Gastroesophageal sphincter (tissue), 4 donors: ENCODE results near the gene NKAIN2. TPM values are rescaled to one million over a fixed set of nuclear protein-coding genes. Genes with fewer than 3 reads are reported as not detected.

ENCODE experiments used
- ATAC-seq: fragments of 150-250 bp; one replicate; pipeline ENCODE4 v1.9.1; 2016; ENCODE audit warnings: mild to moderate bottlenecking, moderate library complexity
- H3K27ac ChIP-seq, 4 donors: fragments of 200-600 bp; sonication (generic) in 3 of 4; 1 replicate in 3 of 4; 2 replicates in 1 of 4; pipeline ENCODE4 v1.5.1; 2016 to 2019
- H3K27me3 ChIP-seq: fragments of 200-600 bp; sonication (generic); one replicate; pipeline ENCODE4 v1.5.1; 2019
- H3K36me3 ChIP-seq, 2 donors: fragments of 200-600 bp; sonication (generic); one replicate each; pipeline ENCODE4 v1.5.1; 2019; ENCODE audit warnings: control low read depth in 1 of 2
- H3K4me1 ChIP-seq, 3 donors: fragments of 200-600 bp; sonication (generic); 1 replicate in 2 of 3; 2 replicates in 1 of 3; pipeline ENCODE4 v1.5.1; 2016 to 2019; ENCODE audit warnings: control low read depth in 2 of 3
- H3K4me3 ChIP-seq, 2 donors: fragments of 200-600 bp; sonication (generic); one replicate each; pipeline ENCODE4 v1.5.1; 2019; ENCODE audit warnings: mild to moderate bottlenecking in 1 of 2, moderate library complexity in 1 of 2
- H3K9me3 ChIP-seq, 3 donors: fragments of 200-600 bp; sonication (generic); one replicate each; pipeline ENCODE4 v1.5.1; 2017 to 2019; ENCODE audit warnings: control low read depth in 2 of 3
- CTCF ChIP-seq, 4 experiments: fragments of 200-600 bp in 2 of 4; fragments of 450-650 bp in 2 of 4; sonication (generic) in 1 of 4; IDR thresholded peaks; one replicate each; pipeline ENCODE4 v1.5.1; 2017 to 2019; ENCODE audit warnings: antibody characterized with exemption in 4 of 4, mild to moderate bottlenecking in 2 of 4, moderate library complexity in 2 of 4
- EP300 ChIP-seq: sonication (generic); formaldehyde crosslinking; IDR thresholded peaks from one replicate; pipeline ENCODE4 v1.6.1; 2017; ENCODE audit warnings: antibody characterized with exemption, mild to moderate bottlenecking
- POLR2A ChIP-seq, 2 donors: fragments of 450-650 bp; IDR thresholded peaks; one replicate each; pipeline ENCODE4 v1.6.1; 2017; ENCODE audit warnings: antibody characterized with exemption in 2 of 2, mild to moderate bottlenecking in 2 of 2, moderate library complexity in 1 of 2
- POLR2AphosphoS5 ChIP-seq: sonication (generic); formaldehyde crosslinking; IDR thresholded peaks from one replicate; pipeline ENCODE4 v1.6.1; 2017; ENCODE audit warnings: antibody characterized with exemption
- WGBS, 2 donors: methylation state at CpG; one replicate each; pipeline ENCODE4 v1.1.5; 2018; ENCODE audit warnings: low coverage in 1 of 2; 5-methylcytosine and 5-hydroxymethylcytosine counted together
- total RNA-seq, 4 donors: library from RNA; depleted of rRNA; stranded (reverse); fragments of >200 nt; gene quantifications; one replicate each; pipeline ENCODE4 v1.1.0, GENCODE V29; 2016

Gene NKAIN2
- total RNA-seq, 4 donors from 2014 or later = 0.23 to 3.2 TPM; not detected in 2

GRCh38 chr6:123895346-123895745 lies 91.7 kb downstream of the NKAIN2 start:
- Histone ChIP-seq H3K4me1 (no peaks in the 10 kb centered on the region), H3K9me3 (no peaks in the 10 kb centered on the region), H3K27ac (no peak overlapping the region), H3K36me3 (no peaks in the 10 kb centered on the region), H3K27me3 (no peaks in the 10 kb centered on the region), H3K4me3 (no peak overlapping the region)
- WGBS, 2 donors = 40 to 78% methylated on average over 1 of the region's 1 CpG
- no peak for ATAC-seq
- no peak for TF ChIP-seq EP300
- no peak for TF ChIP-seq POLR2AphosphoS5
- no peak for TF ChIP-seq CTCF (IDR thresholded peaks at IDR 0.05)
- TF ChIP-seq POLR2A (IDR thresholded peaks at IDR 0.05) = no peak

GRCh38 chr6:123895806-123896205 lies 92.1 kb downstream of the NKAIN2 start:
- no peak for ATAC-seq
- Histone ChIP-seq H3K36me3 (no peaks in the 10 kb centered on the region), H3K9me3 (no peaks in the 10 kb centered on the region), H3K27ac (no peak overlapping the region), H3K4me1 (no peaks in the 10 kb centered on the region), H3K27me3 (no peaks in the 10 kb centered on the region), H3K4me3 (no peak overlapping the region)
- TF ChIP-seq CTCF (IDR thresholded peaks at IDR 0.05) = no peak
- TF ChIP-seq POLR2A (IDR thresholded peaks at IDR 0.05) = no peak
- TF ChIP-seq POLR2AphosphoS5 = no peak
- no peak for TF ChIP-seq EP300
- 72 to 83% methylated on average over 5 to 6 of the region's 6 CpGs for WGBS, 2 donors

GRCh38 chr6:123896869-123897268 lies 93.2 kb downstream of the NKAIN2 start:
- Histone ChIP-seq H3K36me3 (no peaks in the 10 kb centered on the region), H3K9me3 (no peaks in the 10 kb centered on the region), H3K4me3 (no peak overlapping the region), H3K27me3 (no peaks in the 10 kb centered on the region), H3K27ac (no peak overlapping the region), H3K4me1 (no peaks in the 10 kb centered on the region)
- ATAC-seq = no peak
- TF ChIP-seq CTCF (IDR thresholded peaks at IDR 0.05) (no peak), POLR2A (IDR thresholded peaks at IDR 0.05) (no peak), POLR2AphosphoS5 (no peak), EP300 (no peak)

- 82 to 85% methylated on average over 2 of the region's 2 CpGs for WGBS, 2 donors
- no peak for ATAC-seq
- TF ChIP-seq POLR2AphosphoS5 = no peak
- no peak for TF ChIP-seq POLR2A (IDR thresholded peaks at IDR 0.05)
- TF ChIP-seq CTCF (IDR thresholded peaks at IDR 0.05) = no peak
- no peak for TF ChIP-seq EP300
- H3K27ac ChIP-seq = no peak overlapping the region
- H3K9me3 ChIP-seq = no peaks in the 10 kb centered on the region
- no peak overlapping the region for H3K4me3 ChIP-seq
- H3K4me1 ChIP-seq = no peaks in the 10 kb centered on the region
- H3K27me3 ChIP-seq = no peaks in the 10 kb centered on the region
- H3K36me3 ChIP-seq = no peaks in the 10 kb centered on the region
Observed at GRCh38 chr6:123897965-123898364, 94.3 kb downstream of the NKAIN2 start.

GRCh38 chr6:123898665-123899064 lies 95.0 kb downstream of the NKAIN2 start:
- Histone ChIP-seq H3K27ac (no peak overlapping the region), H3K36me3 (no peaks in the 10 kb centered on the region), H3K9me3 (no peaks in the 10 kb centered on the region), H3K27me3 (no peaks in the 10 kb centered on the region), H3K4me3 (no peak overlapping the region), H3K4me1 (no peaks in the 10 kb centered on the region)
- WGBS, 2 donors = 73 to 83% methylated on average over 1 of the region's 1 CpG
- no peak for ATAC-seq
- TF ChIP-seq EP300 (no peak), POLR2AphosphoS5 (no peak), POLR2A (IDR thresholded peaks at IDR 0.05) (no peak)

- no peak for ATAC-seq
- Histone ChIP-seq H3K4me3 (no peak overlapping the region), H3K27ac (no peak overlapping the region), H3K9me3 (no peaks in the 10 kb centered on the region), H3K36me3 (no peaks in the 10 kb centered on the region), H3K27me3 (no peaks in the 10 kb centered on the region), H3K4me1 (no peaks in the 10 kb centered on the region)
- WGBS, 2 donors = 100% methylated on average over 2 of the region's 6 CpGs
- no peak for TF ChIP-seq POLR2AphosphoS5
- no peak for TF ChIP-seq EP300
- TF ChIP-seq CTCF (IDR thresholded peaks at IDR 0.05) = no peak
- TF ChIP-seq POLR2A (IDR thresholded peaks at IDR 0.05) = no peak
Observed at GRCh38 chr6:123899745-123900144, 96.1 kb downstream of the NKAIN2 start.
